HuH-7 (cell line): ENCODE data around the gene ACTR6.

Experiments
- DNase-seq: peaks from one replicate; pipeline ENCODE4 v3.0.0; 2011; ENCODE audit warnings: low spot score

Gene ACTR6

DNA sequence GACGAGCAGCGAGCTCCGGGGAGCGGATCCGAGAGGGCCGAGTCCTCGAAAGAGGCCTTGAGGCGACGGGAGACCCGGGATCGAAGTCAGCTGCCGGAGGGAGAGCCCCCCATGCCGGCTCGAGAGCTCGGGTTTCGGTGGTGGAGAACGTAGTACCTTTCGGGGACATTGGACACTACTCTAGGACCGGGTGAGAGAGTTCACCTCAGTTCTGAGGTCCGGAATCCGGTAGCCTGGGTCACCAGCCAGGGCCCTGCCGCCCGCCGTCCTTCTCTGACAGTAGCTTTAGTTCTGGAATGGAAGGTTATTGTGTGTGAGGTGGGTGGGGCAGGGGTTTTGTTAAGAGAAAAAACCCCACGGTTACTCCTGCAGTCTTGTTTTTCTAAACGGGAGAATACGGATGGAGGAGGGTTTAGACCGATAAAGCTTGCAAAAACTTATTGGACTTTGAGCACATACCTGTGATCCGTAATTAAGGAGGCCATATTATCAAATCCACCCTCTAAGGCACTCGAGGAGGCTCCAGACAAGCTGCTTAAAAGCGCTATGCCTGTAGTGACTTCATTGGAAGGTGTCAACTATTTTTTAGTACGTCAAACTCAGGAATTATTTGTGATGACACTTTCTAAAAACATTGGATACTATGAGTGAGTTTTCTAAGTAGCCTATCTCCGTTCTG lies 67.1 kb downstream of the ACTR6 start:
- DNase-seq: no peak

GRCh38 chr12:100268835-100269564 lies 68.4 kb downstream of the ACTR6 start:
- DNase-seq: no peak

- no peak for DNase-seq
Observed at GRCh38 chr12:100273782-100274181, 73.2 kb downstream of the ACTR6 start.
